ENCODE measurements around the gene TTYH3.
A peak's percentile ranks its signal among the peaks of the same experiment; 100 is the strongest.

TTYH3 gene

GRCh38 chr7:2710286-2710655, 78.5 kb downstream of the TTYH3 start:
- DNase-seq = no peak

- DNase-seq = peak; percentile 25 to 52
Observed at GRCh38 chr7:2710901-2711551, 79.2 kb downstream of the TTYH3 start.

- no peak for DNase-seq
Observed at GRCh38 chr7:2711895-2712675, 80.3 kb downstream of the TTYH3 start.

- DNase-seq = no peak
Observed at GRCh38 chr7:2713370-2713769, 81.6 kb downstream of the TTYH3 start.

- DNase-seq = no peak
Observed at GRCh38 chr7:2713978-2714377, 82.2 kb downstream of the TTYH3 start.

All from inflammatory macrophage (primary cell).